ENCODE results near the gene WDFY3.
"Not testable (repeated sequence)": the region's sequence is repeated elsewhere in the genome, so short reads cannot be mapped to it uniquely, and the experiment has no call there.

The WDFY3 gene

DNA sequence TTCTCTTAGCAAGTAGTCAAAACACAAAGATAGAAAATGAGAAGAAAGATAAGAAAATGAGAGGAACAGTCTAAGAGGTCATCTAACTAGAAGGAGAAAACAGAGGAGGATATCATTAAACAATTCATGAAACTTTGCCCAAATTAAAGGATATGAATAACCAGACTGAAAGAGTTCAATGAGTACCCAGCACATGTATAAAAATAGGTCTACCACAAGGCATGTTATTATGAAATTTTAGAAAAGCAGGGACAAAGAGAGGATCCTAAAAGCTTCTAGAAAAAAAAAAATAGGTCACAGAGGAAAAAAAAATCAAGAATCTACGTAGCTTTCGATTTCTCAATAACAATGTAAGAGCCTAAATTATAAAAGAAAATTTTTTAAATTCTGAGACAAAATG lies 118.5 kb downstream of the WDFY3 start:
- no peak overlapping the region for H3K4me3 Mint-ChIP-seq
- no peaks in the 10 kb centered on the region for H3K36me3 Mint-ChIP-seq (ENCODE audit: low read depth)
- no peaks in the 10 kb centered on the region for H3K27me3 Mint-ChIP-seq (ENCODE audit: low read depth)
- no peaks in the 10 kb centered on the region for H3K9me3 Mint-ChIP-seq
- H3K4me1 Mint-ChIP-seq (ENCODE audit: low read depth) = no peaks in the 10 kb centered on the region
- DNase-seq (ENCODE audit: low spot score) = no peak
- H3K27ac Mint-ChIP-seq = no peak overlapping the region

DNA sequence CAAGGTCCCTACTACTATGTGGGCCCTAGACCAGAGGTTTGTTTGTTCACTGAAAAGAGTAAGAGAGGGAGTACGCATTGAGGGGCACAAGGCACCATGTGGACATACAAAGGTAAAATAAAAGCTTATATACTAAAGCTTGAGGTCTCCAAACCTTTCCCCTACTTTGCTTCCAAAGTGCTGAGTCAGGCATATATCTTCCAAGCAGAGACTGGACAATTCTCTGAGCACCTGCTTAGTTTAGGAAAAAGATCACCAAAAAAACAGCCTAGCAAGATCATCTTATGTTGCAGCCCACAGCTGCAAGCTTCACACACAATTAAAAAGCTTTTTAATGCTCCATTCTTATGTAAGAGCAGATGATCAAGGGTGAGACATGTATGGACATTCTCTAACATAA lies 119.5 kb downstream of the WDFY3 start:
- Mint-ChIP-seq H3K27me3 (ENCODE audit: low read depth) (no peaks in the 10 kb centered on the region), H3K9me3 (no peaks in the 10 kb centered on the region), H3K27ac (no peak overlapping the region), H3K4me3 (no peak overlapping the region), H3K36me3 (ENCODE audit: low read depth) (no peaks in the 10 kb centered on the region), H3K4me1 (ENCODE audit: low read depth) (no peaks in the 10 kb centered on the region)
- DNase-seq (ENCODE audit: low spot score) = no peak

DNA sequence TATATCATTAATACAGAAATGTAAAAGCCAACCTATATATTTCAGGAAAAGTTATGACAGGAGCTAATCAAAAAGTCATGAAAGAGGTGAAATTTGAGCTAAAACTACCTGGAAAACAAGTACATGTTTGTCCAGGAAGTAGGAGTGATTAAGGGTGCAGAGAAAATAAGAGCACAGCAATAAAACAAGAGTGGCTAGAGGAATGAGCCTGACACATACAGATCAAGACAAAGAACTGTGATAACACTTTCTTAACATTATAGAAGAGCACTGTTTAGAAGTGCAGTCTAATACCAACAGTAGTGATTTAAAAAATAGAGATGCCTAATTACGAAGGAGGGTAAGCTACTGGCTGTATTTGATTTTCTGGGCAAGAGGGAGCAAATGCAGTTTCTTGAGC lies 125.1 kb downstream of the WDFY3 start:
- Mint-ChIP-seq H3K27me3 (ENCODE audit: low read depth) (no peaks in the 10 kb centered on the region), H3K4me3 (no peak overlapping the region), H3K9me3 (no peaks in the 10 kb centered on the region), H3K36me3 (ENCODE audit: low read depth) (no peaks in the 10 kb centered on the region), H3K27ac (no peak overlapping the region), H3K4me1 (ENCODE audit: low read depth) (no peaks in the 10 kb centered on the region)
- DNase-seq (ENCODE audit: low spot score) = no peak

DNA sequence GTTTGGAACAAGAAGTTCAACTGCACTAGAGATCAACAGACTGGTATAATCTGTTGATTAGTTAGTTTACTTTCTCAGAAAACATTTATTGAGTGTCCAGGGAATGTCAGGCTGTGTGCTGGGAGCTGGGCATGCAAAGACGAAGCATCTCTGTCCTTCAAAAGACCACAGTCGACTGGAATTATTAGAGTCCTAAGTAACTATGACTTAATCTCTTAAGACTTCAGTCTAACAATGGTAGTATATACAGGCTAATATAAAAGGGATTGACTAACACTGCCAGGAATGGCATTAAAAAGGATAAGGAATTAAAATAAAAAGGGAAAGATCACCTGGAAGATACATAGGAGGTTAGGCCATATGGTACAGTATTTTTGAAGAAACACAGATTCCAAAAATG lies 128.7 kb downstream of the WDFY3 start:
- no peaks in the 10 kb centered on the region for H3K36me3 Mint-ChIP-seq (ENCODE audit: low read depth)
- H3K9me3 Mint-ChIP-seq = no peaks in the 10 kb centered on the region
- H3K27ac Mint-ChIP-seq = no peak overlapping the region
- no peak overlapping the region for H3K4me3 Mint-ChIP-seq
- H3K4me1 Mint-ChIP-seq (ENCODE audit: low read depth) = no peaks in the 10 kb centered on the region
- no peaks in the 10 kb centered on the region for H3K27me3 Mint-ChIP-seq (ENCODE audit: low read depth)
- no peak for DNase-seq (ENCODE audit: low spot score)

DNA sequence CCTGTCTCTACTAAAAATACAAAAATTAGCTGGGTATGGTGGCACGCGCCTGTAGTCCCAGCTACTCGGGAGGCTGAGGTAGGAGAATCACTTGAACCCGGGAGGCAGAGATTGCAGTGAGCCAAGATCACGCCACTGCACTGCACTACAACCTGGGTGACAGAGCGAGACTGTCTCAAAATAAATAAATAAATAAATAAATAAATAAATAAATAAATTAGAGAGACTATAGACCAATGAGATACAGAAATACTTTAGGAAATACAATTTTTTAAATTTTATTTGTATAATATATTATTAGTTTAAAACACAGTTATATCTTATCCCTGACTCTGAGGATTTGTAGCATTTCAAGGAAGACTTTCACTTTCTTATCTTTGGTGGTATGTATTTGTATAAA lies 136.9 kb downstream of the WDFY3 start:
- H3K4me3 Mint-ChIP-seq; H3K9me3 Mint-ChIP-seq; H3K36me3 Mint-ChIP-seq (ENCODE audit: low read depth); H3K27me3 Mint-ChIP-seq (ENCODE audit: low read depth); DNase-seq (ENCODE audit: low spot score); H3K4me1 Mint-ChIP-seq (ENCODE audit: low read depth); H3K27ac Mint-ChIP-seq: not testable (repeated sequence)

GRCh38 chr4:84826681-84827080 lies 139.8 kb downstream of the WDFY3 start:
- H3K27me3 Mint-ChIP-seq (ENCODE audit: low read depth) = no peaks in the 10 kb centered on the region
- no peak overlapping the region for H3K4me3 Mint-ChIP-seq
- no peak overlapping the region for H3K27ac Mint-ChIP-seq
- H3K36me3 Mint-ChIP-seq (ENCODE audit: low read depth) = no peaks in the 10 kb centered on the region
- no peak for DNase-seq (ENCODE audit: low spot score)
- no peaks in the 10 kb centered on the region for H3K9me3 Mint-ChIP-seq
- H3K4me1 Mint-ChIP-seq (ENCODE audit: low read depth) = no peaks in the 10 kb centered on the region

DNA sequence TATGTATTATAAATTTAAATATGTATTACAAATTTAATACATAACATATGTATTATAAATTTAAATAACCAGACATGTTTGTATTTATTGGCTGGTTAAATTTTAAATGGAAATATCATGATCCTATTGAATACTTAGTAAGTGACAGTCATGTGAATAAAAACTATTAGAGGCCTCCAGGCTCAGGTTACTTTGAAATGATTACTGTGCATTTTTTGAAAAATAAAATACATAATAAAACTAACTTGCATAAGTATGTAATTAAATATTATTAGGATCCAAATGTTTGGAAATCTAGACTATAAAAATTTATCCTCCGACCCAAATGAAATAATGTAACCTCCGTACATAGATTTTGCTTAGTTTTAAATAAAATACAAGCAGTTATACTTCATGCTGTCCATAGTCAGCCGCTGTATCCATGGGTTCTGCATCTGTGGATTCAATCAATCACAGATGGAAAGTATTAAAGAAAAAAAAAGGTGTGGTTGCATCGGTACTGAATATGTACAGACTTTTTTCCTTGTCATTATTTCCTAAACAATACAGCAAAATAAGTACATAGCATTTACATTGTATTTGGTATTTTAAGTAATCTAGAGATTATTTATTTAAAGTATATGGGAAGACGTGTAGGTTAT lies 140.7 kb downstream of the WDFY3 start:
- no peak overlapping the region for H3K27ac Mint-ChIP-seq
- no peaks in the 10 kb centered on the region for H3K4me1 Mint-ChIP-seq (ENCODE audit: low read depth)
- H3K27me3 Mint-ChIP-seq (ENCODE audit: low read depth) = no peaks in the 10 kb centered on the region
- no peak overlapping the region for H3K4me3 Mint-ChIP-seq
- no peaks in the 10 kb centered on the region for H3K36me3 Mint-ChIP-seq (ENCODE audit: low read depth)
- DNase-seq (ENCODE audit: low spot score) = no peak
- H3K9me3 Mint-ChIP-seq = no peaks in the 10 kb centered on the region

DNA sequence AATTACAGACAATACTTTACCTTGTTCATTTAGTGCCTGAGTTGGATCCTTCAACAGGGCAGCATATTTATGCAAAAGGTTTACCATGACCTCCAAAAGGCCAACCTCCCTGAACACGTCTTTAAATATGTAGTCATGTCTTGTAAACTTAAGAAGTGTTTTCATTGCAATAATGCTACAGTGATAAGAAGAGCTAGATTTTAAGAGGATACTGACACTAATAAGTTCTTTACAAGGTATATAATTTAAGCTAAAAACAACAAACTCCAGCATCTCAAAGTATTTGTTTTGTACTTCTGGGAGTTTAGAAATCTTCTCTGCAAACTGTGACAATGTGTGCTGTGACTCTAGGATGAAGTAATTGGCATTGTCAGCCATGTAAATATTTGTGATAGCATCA lies 145.4 kb downstream of the WDFY3 start:
- no peak overlapping the region for H3K4me3 Mint-ChIP-seq
- no peaks in the 10 kb centered on the region for H3K36me3 Mint-ChIP-seq (ENCODE audit: low read depth)
- DNase-seq (ENCODE audit: low spot score) = no peak
- H3K27ac Mint-ChIP-seq = no peak overlapping the region
- no peaks in the 10 kb centered on the region for H3K27me3 Mint-ChIP-seq (ENCODE audit: low read depth)
- no peaks in the 10 kb centered on the region for H3K9me3 Mint-ChIP-seq
- H3K4me1 Mint-ChIP-seq (ENCODE audit: low read depth) = no peaks in the 10 kb centered on the region

- Mint-ChIP-seq H3K4me3 (no peak overlapping the region), H3K4me1 (ENCODE audit: low read depth) (no peaks in the 10 kb centered on the region), H3K36me3 (ENCODE audit: low read depth) (no peaks in the 10 kb centered on the region), H3K27me3 (ENCODE audit: low read depth) (no peaks in the 10 kb centered on the region), H3K9me3 (no peaks in the 10 kb centered on the region), H3K27ac (no peak overlapping the region)
- DNase-seq (ENCODE audit: low spot score) = no peak
Measured at GRCh38 chr4:84814094-84814750, 152.3 kb downstream of the WDFY3 start.

DNA sequence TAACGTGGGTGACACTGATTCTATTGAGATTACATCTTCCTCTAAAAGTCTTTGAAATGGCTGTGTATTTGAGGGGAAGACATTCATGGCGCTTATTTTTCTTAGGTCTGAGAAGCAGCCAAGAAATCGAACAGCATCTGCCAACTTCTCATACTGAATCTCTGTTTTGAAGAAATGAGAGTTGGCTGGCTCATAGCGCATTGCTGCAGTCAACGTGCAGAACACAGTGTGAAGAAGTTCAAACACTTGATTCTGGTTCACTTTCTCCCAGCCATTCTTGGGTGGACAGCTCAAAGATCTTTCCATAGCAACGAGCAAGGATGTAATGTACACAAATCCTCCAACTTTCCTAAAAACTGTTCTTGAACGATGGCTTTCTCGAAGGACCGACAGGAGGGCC lies 156.5 kb downstream of the WDFY3 start:
- H3K4me3 Mint-ChIP-seq = no peak overlapping the region
- H3K36me3 Mint-ChIP-seq (ENCODE audit: low read depth) = no peaks in the 10 kb centered on the region
- no peaks in the 10 kb centered on the region for H3K4me1 Mint-ChIP-seq (ENCODE audit: low read depth)
- H3K27ac Mint-ChIP-seq = no peak overlapping the region
- H3K27me3 Mint-ChIP-seq (ENCODE audit: low read depth) = no peaks in the 10 kb centered on the region
- H3K9me3 Mint-ChIP-seq = no peaks in the 10 kb centered on the region
- no peak for DNase-seq (ENCODE audit: low spot score)

GRCh38 chr4:84808332-84808731 lies 158.2 kb downstream of the WDFY3 start:
- no peak for DNase-seq (ENCODE audit: low spot score)
- Mint-ChIP-seq H3K36me3 (ENCODE audit: low read depth) (no peaks in the 10 kb centered on the region), H3K27ac (no peak overlapping the region), H3K27me3 (ENCODE audit: low read depth) (no peaks in the 10 kb centered on the region), H3K9me3 (no peaks in the 10 kb centered on the region), H3K4me3 (no peak overlapping the region), H3K4me1 (ENCODE audit: low read depth) (no peaks in the 10 kb centered on the region)

DNA sequence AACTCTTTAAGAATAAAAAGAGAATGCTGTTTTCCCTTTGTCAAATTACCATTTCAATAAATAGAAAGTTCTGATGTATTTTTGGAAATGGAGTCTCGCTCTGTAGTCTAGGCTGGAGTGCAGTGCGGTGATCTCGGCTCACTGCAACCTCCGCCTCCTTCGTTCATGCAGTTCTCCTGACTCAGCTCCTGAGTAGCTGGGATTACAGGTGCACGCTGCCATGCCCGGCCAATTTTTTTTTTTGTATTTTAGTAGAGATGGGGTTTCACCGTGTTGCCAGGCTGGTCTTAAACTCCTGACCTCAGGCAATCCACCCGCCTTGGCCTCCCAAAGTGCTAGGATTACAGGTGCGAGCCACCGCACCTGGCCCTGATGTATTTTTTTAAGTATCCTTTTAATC lies 159.9 kb downstream of the WDFY3 start:
- H3K4me3 Mint-ChIP-seq; H3K27me3 Mint-ChIP-seq (ENCODE audit: low read depth); H3K4me1 Mint-ChIP-seq (ENCODE audit: low read depth); H3K9me3 Mint-ChIP-seq; H3K36me3 Mint-ChIP-seq (ENCODE audit: low read depth); H3K27ac Mint-ChIP-seq; DNase-seq (ENCODE audit: low spot score): not testable (repeated sequence)

GRCh38 chr4:84804136-84804535 lies 162.4 kb downstream of the WDFY3 start:
- Mint-ChIP-seq H3K36me3 (ENCODE audit: low read depth) (no peaks in the 10 kb centered on the region), H3K27ac (no peak overlapping the region), H3K9me3 (no peaks in the 10 kb centered on the region), H3K27me3 (ENCODE audit: low read depth) (no peaks in the 10 kb centered on the region), H3K4me3 (no peak overlapping the region), H3K4me1 (ENCODE audit: low read depth) (no peaks in the 10 kb centered on the region)
- no peak for DNase-seq (ENCODE audit: low spot score)

DNA sequence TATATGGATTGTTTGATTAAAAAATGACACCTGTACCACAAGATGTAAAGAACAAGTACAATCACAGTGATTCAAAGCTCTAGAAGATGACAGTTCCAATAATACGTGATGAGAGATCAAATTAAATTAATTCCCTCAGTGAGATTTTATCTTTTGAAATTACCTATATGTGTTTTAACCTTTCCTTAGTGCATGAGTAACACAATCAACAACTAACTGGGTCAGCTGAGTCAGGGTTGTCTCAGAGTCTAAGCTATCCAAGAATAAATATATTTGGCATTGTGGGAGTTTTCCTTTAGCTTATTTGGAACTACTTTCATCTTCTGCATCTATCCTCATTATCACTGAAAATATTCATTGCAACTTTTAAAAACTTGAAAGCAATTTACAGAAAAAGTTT lies 162.8 kb downstream of the WDFY3 start:
- H3K27ac Mint-ChIP-seq = no peak overlapping the region
- no peaks in the 10 kb centered on the region for H3K4me1 Mint-ChIP-seq (ENCODE audit: low read depth)
- DNase-seq (ENCODE audit: low spot score) = no peak
- no peaks in the 10 kb centered on the region for H3K9me3 Mint-ChIP-seq
- no peaks in the 10 kb centered on the region for H3K36me3 Mint-ChIP-seq (ENCODE audit: low read depth)
- no peak overlapping the region for H3K4me3 Mint-ChIP-seq
- H3K27me3 Mint-ChIP-seq (ENCODE audit: low read depth) = no peaks in the 10 kb centered on the region

DNA sequence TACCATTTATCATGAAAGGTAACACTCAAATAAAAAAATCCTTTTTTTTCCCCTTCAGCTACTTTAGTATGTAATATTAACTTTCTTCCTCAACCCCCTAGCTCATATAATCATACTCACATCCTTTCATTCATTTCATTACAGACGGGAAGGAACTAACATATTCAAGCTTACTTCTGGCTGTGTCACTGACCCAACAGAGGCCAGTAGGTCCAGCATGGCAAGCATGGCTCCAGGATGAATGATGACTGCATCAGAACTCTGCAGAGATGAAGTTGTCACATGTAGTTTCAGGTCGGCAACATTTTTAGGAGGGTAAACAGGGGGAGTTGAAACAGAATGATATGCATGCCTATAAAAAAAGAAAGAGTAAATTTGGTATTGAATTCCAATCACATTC lies 163.4 kb downstream of the WDFY3 start:
- no peaks in the 10 kb centered on the region for H3K9me3 Mint-ChIP-seq
- DNase-seq (ENCODE audit: low spot score) = no peak
- no peaks in the 10 kb centered on the region for H3K36me3 Mint-ChIP-seq (ENCODE audit: low read depth)
- no peak overlapping the region for H3K4me3 Mint-ChIP-seq
- no peaks in the 10 kb centered on the region for H3K27me3 Mint-ChIP-seq (ENCODE audit: low read depth)
- H3K4me1 Mint-ChIP-seq (ENCODE audit: low read depth) = no peaks in the 10 kb centered on the region
- no peak overlapping the region for H3K27ac Mint-ChIP-seq
